ENCODE results near the gene NTF3. TPM values are rescaled to one million over a fixed set of nuclear protein-coding genes. Genes with fewer than 3 reads are reported as not detected.

Gene NTF3
- polyA plus RNA-seq, 1 donor (not counting 4 experiments of a cell fraction or from before 2014, with no cell fraction given) = not detected

DNA sequence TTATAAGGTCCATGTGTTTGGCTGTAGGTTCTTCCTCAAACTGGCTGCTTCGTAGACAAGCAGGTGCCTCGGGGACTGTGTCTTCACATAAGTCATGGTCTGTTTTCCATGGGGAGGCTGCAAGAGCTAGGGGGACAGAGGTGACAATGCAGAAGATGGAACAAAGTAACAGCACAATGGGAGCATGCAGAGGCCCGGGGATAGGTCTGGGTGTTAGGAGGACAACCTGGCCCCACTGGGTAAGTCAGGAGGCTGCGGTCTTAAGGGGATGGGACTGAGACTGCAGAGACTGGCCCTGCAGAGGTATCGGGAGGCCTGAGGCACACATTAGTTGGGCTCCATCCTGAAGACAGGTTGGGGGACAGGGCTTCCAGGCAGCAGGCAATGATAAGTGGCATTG is 88.9 kb downstream of the NTF3 start:
- Histone ChIP-seq H3K9me3 (ENCODE audit: control insufficient read depth, low read depth, low read length) (no peaks in the 10 kb centered on the region), H3K9ac (ENCODE audit: control insufficient read depth, extremely low read depth, insufficient read depth, low read length) (no peak overlapping the region), H3K27ac (ENCODE audit: control insufficient read depth, insufficient read depth, low read length) (no peak overlapping the region), H3K27me3 (ENCODE audit: control insufficient read depth, extremely low read depth, insufficient read depth, low read length) (peaks cover 5% of the 10 kb centered on the region), H3K9me1 (ENCODE audit: control insufficient read depth, extremely low read depth, insufficient read depth, low read length) (no peaks in the 10 kb centered on the region), H3K4me2 (ENCODE audit: control insufficient read depth, extremely low read depth, insufficient read depth, low read depth, low read length) (no peak overlapping the region), H3K36me3 (ENCODE audit: control insufficient read depth in 2 of 2, extremely low read depth in 1 of 2, insufficient read depth in 2 of 2, low read length in 2 of 2) (no peaks in the 10 kb centered on the region), H2AFZ (ENCODE audit: control insufficient read depth, low read length) (no peak overlapping the region), H3K4me1 (ENCODE audit: control insufficient read depth, extremely low read depth, insufficient read depth, low read length) (no peaks in the 10 kb centered on the region), H3K4me3 (ENCODE audit: control insufficient read depth in 2 of 3, extremely low read depth in 1 of 3, insufficient read depth in 2 of 3, low read depth in 1 of 3, low read length in 3 of 3) (no peak overlapping the region), H3K79me2 (ENCODE audit: control insufficient read depth, insufficient read depth, low read length) (no peaks in the 10 kb centered on the region), H4K20me1 (ENCODE audit: control insufficient read depth, extremely low read depth, insufficient read depth, low read length) (no peaks in the 10 kb centered on the region)
- FAIRE-seq (no peak), DNase-seq (ENCODE audit: low read depth, low spot score) (no peak)
- TF ChIP-seq, protein P1, sequence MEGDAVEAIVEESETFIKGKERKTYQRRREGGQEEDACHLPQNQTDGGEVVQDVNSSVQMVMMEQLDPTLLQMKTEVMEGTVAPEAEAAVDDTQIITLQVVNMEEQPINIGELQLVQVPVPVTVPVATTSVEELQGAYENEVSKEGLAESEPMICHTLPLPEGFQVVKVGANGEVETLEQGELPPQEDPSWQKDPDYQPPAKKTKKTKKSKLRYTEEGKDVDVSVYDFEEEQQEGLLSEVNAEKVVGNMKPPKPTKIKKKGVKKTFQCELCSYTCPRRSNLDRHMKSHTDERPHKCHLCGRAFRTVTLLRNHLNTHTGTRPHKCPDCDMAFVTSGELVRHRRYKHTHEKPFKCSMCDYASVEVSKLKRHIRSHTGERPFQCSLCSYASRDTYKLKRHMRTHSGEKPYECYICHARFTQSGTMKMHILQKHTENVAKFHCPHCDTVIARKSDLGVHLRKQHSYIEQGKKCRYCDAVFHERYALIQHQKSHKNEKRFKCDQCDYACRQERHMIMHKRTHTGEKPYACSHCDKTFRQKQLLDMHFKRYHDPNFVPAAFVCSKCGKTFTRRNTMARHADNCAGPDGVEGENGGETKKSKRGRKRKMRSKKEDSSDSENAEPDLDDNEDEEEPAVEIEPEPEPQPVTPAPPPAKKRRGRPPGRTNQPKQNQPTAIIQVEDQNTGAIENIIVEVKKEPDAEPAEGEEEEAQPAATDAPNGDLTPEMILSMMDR (optimal IDR thresholded peaks at IDR 0.05 in 1 of 3, IDR thresholded peaks at IDR 0.05 in 1 of 3, conservative IDR thresholded peaks at IDR 0.05 in 1 of 3; ENCODE audit: extremely low read depth in 1 of 3, insufficient read depth in 2 of 3, low read length in 3 of 3) = no peak
- dilution Hi-C loops (cut with MboI; ENCODE audit: extremely low pct_ligation_motif_present, low sequenced_read_pairs) = no loop called here

DNA sequence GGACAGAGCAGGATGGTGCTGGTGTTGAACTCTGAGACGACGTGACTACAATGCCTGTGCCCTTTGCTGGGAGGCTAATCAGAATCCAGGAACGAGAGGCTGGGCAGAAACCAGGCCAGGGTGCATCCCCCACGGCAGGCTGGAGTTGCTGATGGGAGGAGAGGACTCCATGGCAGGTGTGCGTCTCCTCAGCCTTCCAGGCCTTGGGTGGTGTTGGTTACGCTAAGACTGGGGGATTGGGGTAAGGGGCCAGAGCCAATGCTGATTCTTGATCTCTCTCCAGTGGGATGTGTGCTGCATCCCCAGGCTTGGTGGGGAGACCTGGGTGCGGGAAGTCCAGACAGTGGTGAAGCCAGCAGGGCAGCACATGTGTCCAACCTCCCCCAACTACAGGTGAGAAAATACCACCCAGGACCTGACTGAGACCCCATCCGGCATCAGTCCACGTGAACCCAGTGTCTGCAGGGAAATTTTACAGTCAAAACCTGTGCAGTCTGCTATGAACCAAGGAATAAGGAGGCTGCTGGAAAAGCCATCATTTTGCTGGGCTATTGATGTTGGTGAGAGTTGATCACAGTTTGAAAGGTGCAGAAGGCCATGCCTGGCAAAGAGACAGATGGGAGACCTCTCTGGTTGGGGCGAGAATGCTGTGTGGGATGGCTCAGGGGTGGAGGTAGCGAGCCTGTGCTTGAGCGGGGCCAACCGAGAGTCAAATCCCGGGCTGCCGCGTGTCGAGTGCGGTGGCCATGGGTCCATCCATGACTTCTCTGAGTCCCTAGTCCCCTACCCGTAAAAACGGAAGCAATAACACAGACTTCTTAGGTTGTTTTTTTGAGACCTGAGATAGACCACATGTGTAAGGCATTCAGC is 89.8 kb downstream of the NTF3 start:
- peaks cover 2% of the 10 kb centered on the region for H3K27me3 ChIP-seq (ENCODE audit: control insufficient read depth, extremely low read depth, insufficient read depth, low read length)
- dilution Hi-C loops (cut with MboI; ENCODE audit: extremely low pct_ligation_motif_present, low sequenced_read_pairs) = no loop called here
- no peaks in the 10 kb centered on the region for H3K4me1 ChIP-seq (ENCODE audit: control insufficient read depth, extremely low read depth, insufficient read depth, low read length)
- no peak for DNase-seq (ENCODE audit: low read depth, low spot score)
- no peaks in the 10 kb centered on the region for H3K79me2 ChIP-seq (ENCODE audit: control insufficient read depth, insufficient read depth, low read length)
- no peak overlapping the region for H3K27ac ChIP-seq (ENCODE audit: control insufficient read depth, insufficient read depth, low read length)
- H3K9me1 ChIP-seq (ENCODE audit: control insufficient read depth, extremely low read depth, insufficient read depth, low read length) = no peaks in the 10 kb centered on the region
- H2AFZ ChIP-seq (ENCODE audit: control insufficient read depth, low read length) = no peak overlapping the region
- H3K4me3 ChIP-seq (ENCODE audit: control insufficient read depth in 2 of 3, extremely low read depth in 1 of 3, insufficient read depth in 2 of 3, low read depth in 1 of 3, low read length in 3 of 3) = no peak overlapping the region
- no peaks in the 10 kb centered on the region for H3K9me3 ChIP-seq (ENCODE audit: control insufficient read depth, low read depth, low read length)
- TF ChIP-seq, protein P1 (optimal IDR thresholded peaks at IDR 0.05 in 1 of 3, IDR thresholded peaks at IDR 0.05 in 1 of 3, conservative IDR thresholded peaks at IDR 0.05 in 1 of 3; ENCODE audit: extremely low read depth in 1 of 3, insufficient read depth in 2 of 3, low read length in 3 of 3) = no peak
- no peak for TF ChIP-seq EZH2 (IDR thresholded peaks at IDR 0.05; ENCODE audit: low read length)
- no peak overlapping the region for H3K4me2 ChIP-seq (ENCODE audit: control insufficient read depth, extremely low read depth, insufficient read depth, low read depth, low read length)
- H4K20me1 ChIP-seq (ENCODE audit: control insufficient read depth, extremely low read depth, insufficient read depth, low read length) = no peaks in the 10 kb centered on the region
- H3K36me3 ChIP-seq (ENCODE audit: control insufficient read depth in 2 of 2, extremely low read depth in 1 of 2, insufficient read depth in 2 of 2, low read length in 2 of 2) = no peaks in the 10 kb centered on the region
- no peak overlapping the region for H3K9ac ChIP-seq (ENCODE audit: control insufficient read depth, extremely low read depth, insufficient read depth, low read length)
- no peak for FAIRE-seq
